Epithelial cell of esophagus (primary cell): ENCODE measurements around the gene ARHGEF9.
"Not testable (repeated sequence)": the region's sequence is repeated elsewhere in the genome, so short reads cannot be mapped to it uniquely, and the experiment has no call there.

Source experiments
- DNase-seq: peaks from one replicate; pipeline ENCODE4 v3.0.0; 2010; ENCODE audit warnings: low read depth
- H3K4me3 ChIP-seq: 2 replicates; pipeline ENCODE4 v1.5.1; 2011; ENCODE audit warnings: mild to moderate bottlenecking, low read length, control low read depth
- TF ChIP-seq, protein P1 (sequence below): IDR thresholded peaks from 2 replicates; pipeline ENCODE4 v1.5.1; 2011; ENCODE audit warnings: low read depth, mild to moderate bottlenecking, low read length, control low read depth, inconsistent platforms; ENCODE audit not compliant: insufficient read depth; ENCODE audit errors: missing control alignments

Gene ARHGEF9

DNA sequence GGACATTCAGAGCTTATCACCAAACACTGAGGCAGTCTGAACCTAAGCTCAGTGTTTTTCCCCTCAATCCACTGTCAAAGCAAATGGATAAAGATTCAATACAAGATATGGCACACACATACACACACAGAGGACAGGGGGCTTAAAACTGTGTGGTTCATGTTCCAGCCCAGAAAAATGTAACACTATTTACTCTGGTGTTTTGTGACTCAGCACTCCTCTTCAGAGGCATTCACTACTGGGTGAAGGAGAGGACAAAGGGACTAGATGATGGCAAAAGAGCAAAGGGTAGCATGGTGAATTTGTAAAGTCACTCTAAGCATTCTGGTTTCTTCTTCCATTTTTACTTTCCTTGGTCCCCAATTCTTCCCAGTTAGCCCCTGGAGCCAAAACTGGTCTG lies 120.3 kb downstream of the ARHGEF9 start:
- DNase-seq = no peak
- H3K4me3 ChIP-seq = no peak overlapping the region
- TF ChIP-seq, protein P1, sequence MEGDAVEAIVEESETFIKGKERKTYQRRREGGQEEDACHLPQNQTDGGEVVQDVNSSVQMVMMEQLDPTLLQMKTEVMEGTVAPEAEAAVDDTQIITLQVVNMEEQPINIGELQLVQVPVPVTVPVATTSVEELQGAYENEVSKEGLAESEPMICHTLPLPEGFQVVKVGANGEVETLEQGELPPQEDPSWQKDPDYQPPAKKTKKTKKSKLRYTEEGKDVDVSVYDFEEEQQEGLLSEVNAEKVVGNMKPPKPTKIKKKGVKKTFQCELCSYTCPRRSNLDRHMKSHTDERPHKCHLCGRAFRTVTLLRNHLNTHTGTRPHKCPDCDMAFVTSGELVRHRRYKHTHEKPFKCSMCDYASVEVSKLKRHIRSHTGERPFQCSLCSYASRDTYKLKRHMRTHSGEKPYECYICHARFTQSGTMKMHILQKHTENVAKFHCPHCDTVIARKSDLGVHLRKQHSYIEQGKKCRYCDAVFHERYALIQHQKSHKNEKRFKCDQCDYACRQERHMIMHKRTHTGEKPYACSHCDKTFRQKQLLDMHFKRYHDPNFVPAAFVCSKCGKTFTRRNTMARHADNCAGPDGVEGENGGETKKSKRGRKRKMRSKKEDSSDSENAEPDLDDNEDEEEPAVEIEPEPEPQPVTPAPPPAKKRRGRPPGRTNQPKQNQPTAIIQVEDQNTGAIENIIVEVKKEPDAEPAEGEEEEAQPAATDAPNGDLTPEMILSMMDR = no peak

DNA sequence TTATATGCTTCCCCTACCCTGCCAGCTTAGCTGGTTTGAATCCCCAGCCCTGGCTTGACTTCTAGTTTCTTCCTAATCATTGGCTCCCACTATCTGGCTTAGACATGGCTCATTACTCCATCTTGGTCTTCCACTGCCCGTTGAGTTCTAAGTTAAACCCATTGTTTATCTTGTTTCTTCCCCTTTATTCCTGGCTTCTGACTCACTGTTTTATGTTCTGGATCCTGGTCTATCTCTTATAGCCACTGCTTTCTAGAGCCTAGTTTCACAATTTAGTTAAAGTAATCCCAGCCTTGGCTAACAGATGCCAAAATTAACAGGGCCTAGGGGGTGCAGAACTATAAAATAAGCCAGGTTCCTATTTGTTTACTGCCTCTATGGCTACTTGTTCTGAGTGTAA lies 120.9 kb downstream of the ARHGEF9 start:
- DNase-seq = no peak
- TF ChIP-seq, protein P1 = no peak
- H3K4me3 ChIP-seq = no peak overlapping the region

DNA sequence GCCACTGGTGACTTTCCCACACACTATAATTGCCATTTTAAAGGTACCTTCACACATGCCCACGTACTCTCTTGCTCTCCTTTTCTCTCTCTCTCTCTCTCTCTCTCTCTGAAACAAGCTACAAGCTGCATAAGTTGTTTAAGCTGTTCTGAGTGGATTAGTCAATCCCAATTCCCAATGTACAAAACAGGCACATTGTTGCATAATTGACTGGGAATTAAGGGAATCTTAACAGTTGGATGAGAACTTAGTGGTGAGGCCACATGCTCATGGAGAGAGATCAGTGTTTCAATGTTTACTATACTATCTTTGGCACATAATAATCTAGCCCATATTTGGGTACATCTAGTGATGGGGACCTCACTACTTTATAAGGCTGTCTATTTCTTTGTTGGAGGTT lies 123.3 kb downstream of the ARHGEF9 start:
- no peak overlapping the region for H3K4me3 ChIP-seq
- DNase-seq = no peak
- TF ChIP-seq, protein P1 = no peak

DNA sequence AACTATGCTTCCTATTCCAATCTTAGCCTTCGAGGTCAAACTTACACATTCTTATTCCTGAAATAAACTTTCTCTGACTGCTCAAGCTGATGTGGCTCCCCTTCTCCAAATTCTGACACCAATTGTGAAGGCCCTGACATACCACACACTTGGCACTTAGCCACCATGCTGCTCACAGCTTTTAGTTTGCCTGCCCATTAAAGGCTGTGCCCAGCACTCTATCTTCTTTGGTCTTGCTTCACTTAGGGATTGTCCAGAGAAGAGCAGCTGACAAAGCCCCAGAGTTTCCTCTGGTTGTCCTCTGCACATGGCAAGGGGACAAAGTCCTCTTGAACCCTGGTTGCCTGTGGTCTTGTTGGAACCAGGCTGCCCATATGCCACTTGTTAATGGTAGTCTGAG lies 126.1 kb downstream of the ARHGEF9 start:
- no peak for DNase-seq
- H3K4me3 ChIP-seq = no peak overlapping the region
- TF ChIP-seq, protein P1 = no peak

DNA sequence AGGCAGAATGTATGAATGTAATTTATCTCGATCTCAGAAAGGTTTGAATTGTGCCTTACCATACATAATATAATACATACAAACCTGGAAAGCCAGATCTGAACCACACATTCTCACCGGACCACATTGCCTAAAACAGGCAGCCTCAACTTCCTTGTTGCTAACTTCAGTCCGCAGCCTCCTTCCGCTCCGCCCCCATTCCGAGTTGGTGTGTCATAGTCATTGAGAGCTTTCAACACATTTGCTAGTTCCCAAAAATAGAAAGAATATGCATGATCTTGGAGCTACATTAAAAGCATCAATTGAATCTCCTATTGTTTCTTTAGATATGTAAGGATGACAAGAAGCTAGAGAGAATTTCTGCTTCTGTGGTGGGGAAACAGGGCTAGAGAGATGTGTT lies 127.2 kb downstream of the ARHGEF9 start:
- TF ChIP-seq, protein P1 = no peak
- DNase-seq = peak; percentile 81

DNA sequence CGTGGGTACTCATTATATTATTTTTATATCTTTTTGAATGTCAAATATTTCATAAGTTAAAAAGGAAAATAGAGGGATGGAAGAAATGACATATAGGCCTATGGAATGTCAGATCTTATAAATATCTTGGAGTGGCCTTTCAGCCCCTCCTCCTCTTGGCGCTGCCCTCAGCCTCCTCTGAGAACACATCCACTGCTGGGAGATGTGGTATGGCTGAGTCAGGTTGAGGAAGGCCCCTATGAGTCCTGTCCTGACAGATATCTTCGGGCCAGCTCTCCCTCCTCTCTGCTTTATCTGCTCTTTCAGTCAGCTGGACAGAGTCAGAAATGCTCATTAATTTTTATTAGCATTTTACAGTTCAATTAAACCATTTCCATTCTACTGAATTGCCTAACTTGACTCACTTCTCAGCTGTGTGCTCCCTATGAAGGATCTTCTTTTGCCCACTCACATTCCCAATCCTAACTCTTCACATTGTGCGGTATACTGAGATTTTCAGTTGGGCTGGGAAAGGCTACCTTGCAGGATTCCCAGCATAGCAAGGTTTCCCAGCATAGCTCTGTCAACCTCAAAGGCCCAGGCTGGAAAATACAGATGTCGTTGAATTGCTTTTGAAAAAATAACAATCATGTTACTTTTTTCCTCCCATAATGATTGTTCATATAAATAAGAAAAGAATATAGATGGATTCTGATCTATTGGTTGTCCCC lies 128.0 kb downstream of the ARHGEF9 start:
- TF ChIP-seq, protein P1 = no peak
- DNase-seq = peak; percentile 61
- H3K4me3 ChIP-seq = no peak overlapping the region

More for the DNA sequence above, 127.2 kb downstream of the ARHGEF9 start:
- no peak overlapping the region for H3K4me3 ChIP-seq

DNA sequence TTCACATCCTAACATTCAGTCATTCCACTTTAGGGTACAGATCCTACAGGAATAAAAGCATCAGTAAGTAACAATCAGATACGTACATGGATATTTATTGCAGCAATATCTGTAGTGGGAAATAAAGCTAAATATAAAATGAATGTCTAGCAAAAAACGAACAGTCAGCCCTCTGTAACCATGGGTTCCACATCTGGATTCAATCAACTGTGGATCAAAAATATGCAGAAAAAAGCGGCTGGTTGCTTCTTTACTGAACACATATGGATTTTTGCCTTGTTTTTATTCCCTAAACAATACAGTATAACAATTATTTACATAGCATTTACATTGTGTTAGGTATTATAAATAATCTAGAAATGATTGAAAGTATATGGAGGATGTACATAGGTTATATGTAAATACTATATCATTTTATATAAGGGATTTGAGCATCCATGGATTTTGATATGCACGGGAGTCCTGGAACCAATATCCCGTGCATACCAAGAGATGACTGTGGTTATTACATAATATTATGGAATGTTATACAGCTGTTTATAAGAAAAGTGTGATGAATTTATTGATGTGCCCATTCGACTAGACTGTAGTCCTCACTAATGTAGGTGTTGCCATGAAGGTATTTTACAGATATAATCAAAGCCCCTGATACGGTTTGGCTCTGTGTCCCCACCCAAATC lies 132.8 kb downstream of the ARHGEF9 start:
- H3K4me3 ChIP-seq = no peak overlapping the region
- no peak for DNase-seq
- TF ChIP-seq, protein P1 = no peak

DNA sequence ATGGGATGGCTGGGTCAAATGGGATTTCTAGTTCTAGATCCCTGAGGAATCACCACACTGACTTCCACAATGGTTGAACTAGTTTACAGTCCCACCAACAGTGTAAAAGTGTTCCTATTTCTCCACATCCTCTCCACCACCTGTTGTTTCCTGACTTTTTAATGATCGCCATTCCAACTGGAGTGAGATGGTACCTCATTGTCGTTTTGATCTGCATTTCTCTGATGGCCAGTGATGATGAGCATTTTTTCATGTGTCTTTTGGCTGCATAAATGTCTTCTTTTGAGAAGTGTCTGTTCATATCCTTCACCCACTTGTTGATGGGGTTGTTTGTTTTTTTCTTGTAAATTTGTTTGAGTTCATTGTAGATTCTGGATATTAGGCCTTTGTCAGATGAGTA lies 139.3 kb downstream of the ARHGEF9 start:
- not testable (repeated sequence) for H3K4me3 ChIP-seq, DNase-seq
